KOPT-K1 (cell line): ENCODE data around the gene NDRG3.

Experiments used
- H3K27ac ChIP-seq: fragments of 200-600 bp; sonication (generic); 2 replicates; pipeline ENCODE4 v1.5.1; 2016; ENCODE audit warnings: antibody characterized with exemption, mild to moderate bottlenecking, low read depth, low read length; ENCODE audit not compliant: poor library complexity, severe bottlenecking
- H3K36me3 ChIP-seq: fragments of 200-600 bp; sonication (generic); 2 replicates; pipeline ENCODE4 v1.5.1; 2017; ENCODE audit warnings: antibody characterized with exemption, mild to moderate bottlenecking, low read length, moderate library complexity; ENCODE audit not compliant: insufficient read depth
- H3K9me3 ChIP-seq: fragments of 200-600 bp; sonication (generic); 2 replicates; pipeline ENCODE4 v1.5.1; 2017; ENCODE audit warnings: antibody characterized with exemption, low read length, mild to moderate bottlenecking; ENCODE audit not compliant: insufficient read depth, poor library complexity, severe bottlenecking

The NDRG3 gene

GRCh38 chr20:36745927-36746659 lies at the start of gene NDRG3:
Gene NDRG3 (minus strand): TSS chr20:36746090. CDS start chr20:36721735, 24,355 bp downstream.
- Histone ChIP-seq H3K36me3 (peaks cover 15% of the 10 kb centered on the region), H3K9me3 (no peaks in the 10 kb centered on the region), H3K27ac (peak within 1 kb of the TSS; percentile 58)

- no peak overlapping the region for H3K27ac ChIP-seq
- H3K36me3 ChIP-seq, result peaks cover 65% of the 10 kb centered on the region
- no peaks in the 10 kb centered on the region for H3K9me3 ChIP-seq
These were observed 48.2 kb upstream of the NDRG3 start for GRCh38 chr20:36794116-36794474.

- Histone ChIP-seq H3K27ac (no peak overlapping the region), H3K9me3 (no peaks in the 10 kb centered on the region), H3K36me3 (peaks cover 59% of the 10 kb centered on the region)
These were observed 47.6 kb upstream of the NDRG3 start for GRCh38 chr20:36793294-36794115.

- Histone ChIP-seq H3K36me3 (peaks cover 49% of the 10 kb centered on the region), H3K9me3 (no peaks in the 10 kb centered on the region), H3K27ac (no peak overlapping the region)
These were observed 46.5 kb upstream of the NDRG3 start for GRCh38 chr20:36792422-36792821.

GRCh38 chr20:36791862-36792261 lies 46.0 kb upstream of the NDRG3 start:
- H3K36me3 ChIP-seq, result peaks cover 47% of the 10 kb centered on the region
- H3K27ac ChIP-seq, result no peak overlapping the region
- no peaks in the 10 kb centered on the region for H3K9me3 ChIP-seq

GRCh38 chr20:36786663-36787062 lies 40.8 kb upstream of the NDRG3 start:
- Histone ChIP-seq H3K27ac (no peak overlapping the region), H3K36me3 (peaks cover 42% of the 10 kb centered on the region), H3K9me3 (no peaks in the 10 kb centered on the region)

GRCh38 chr20:36786246-36786645 lies 40.4 kb upstream of the NDRG3 start:
- H3K9me3 ChIP-seq, result no peaks in the 10 kb centered on the region
- H3K27ac ChIP-seq, result no peak overlapping the region
- H3K36me3 ChIP-seq, result peaks cover 39% of the 10 kb centered on the region

GRCh38 chr20:36785308-36785707 lies 39.4 kb upstream of the NDRG3 start:
- no peak overlapping the region for H3K27ac ChIP-seq
- no peaks in the 10 kb centered on the region for H3K9me3 ChIP-seq
- peaks cover 37% of the 10 kb centered on the region for H3K36me3 ChIP-seq

GRCh38 chr20:36784900-36785299 lies 39.0 kb upstream of the NDRG3 start:
- no peaks in the 10 kb centered on the region for H3K9me3 ChIP-seq
- no peak overlapping the region for H3K27ac ChIP-seq
- H3K36me3 ChIP-seq, result peaks cover 37% of the 10 kb centered on the region

- H3K27ac ChIP-seq, result no peak overlapping the region
- peaks cover 37% of the 10 kb centered on the region for H3K36me3 ChIP-seq
- no peaks in the 10 kb centered on the region for H3K9me3 ChIP-seq
These were observed 38.2 kb upstream of the NDRG3 start for GRCh38 chr20:36784116-36784515.

- Histone ChIP-seq H3K9me3 (no peaks in the 10 kb centered on the region), H3K36me3 (peaks cover 14% of the 10 kb centered on the region; the same call in 1 of the 2 replicates), H3K27ac (no peak overlapping the region)
These were observed 33.8 kb upstream of the NDRG3 start for GRCh38 chr20:36779656-36780025.

- no peaks in the 10 kb centered on the region for H3K9me3 ChIP-seq
- H3K36me3 ChIP-seq, result peaks cover 8% of the 10 kb centered on the region; the same call in 1 of the 2 replicates
- no peak overlapping the region for H3K27ac ChIP-seq
These were observed 33.2 kb upstream of the NDRG3 start for GRCh38 chr20:36778831-36779655.

- Histone ChIP-seq H3K9me3 (no peaks in the 10 kb centered on the region), H3K27ac (no peak overlapping the region), H3K36me3 (no peaks in the 10 kb centered on the region)
These were observed 31.7 kb upstream of the NDRG3 start for GRCh38 chr20:36777576-36777975.

GRCh38 chr20:36777167-36777566 lies 31.3 kb upstream of the NDRG3 start:
- no peak overlapping the region for H3K27ac ChIP-seq
- no peaks in the 10 kb centered on the region for H3K9me3 ChIP-seq
- no peaks in the 10 kb centered on the region for H3K36me3 ChIP-seq

GRCh38 chr20:36775826-36776225 lies 29.9 kb upstream of the NDRG3 start:
- Histone ChIP-seq H3K36me3 (peaks cover 9% of the 10 kb centered on the region), H3K27ac (no peak overlapping the region), H3K9me3 (no peaks in the 10 kb centered on the region)
